GM18858 (cell line): ENCODE data around the gene OGA.

Source experiments
- ATAC-seq: cut with Tn5 transposase; IDR thresholded peaks from one replicate; pipeline ENCODE4 v1.9.1; 2021; ENCODE audit not compliant: unreplicated experiment

OGA gene

DNA sequence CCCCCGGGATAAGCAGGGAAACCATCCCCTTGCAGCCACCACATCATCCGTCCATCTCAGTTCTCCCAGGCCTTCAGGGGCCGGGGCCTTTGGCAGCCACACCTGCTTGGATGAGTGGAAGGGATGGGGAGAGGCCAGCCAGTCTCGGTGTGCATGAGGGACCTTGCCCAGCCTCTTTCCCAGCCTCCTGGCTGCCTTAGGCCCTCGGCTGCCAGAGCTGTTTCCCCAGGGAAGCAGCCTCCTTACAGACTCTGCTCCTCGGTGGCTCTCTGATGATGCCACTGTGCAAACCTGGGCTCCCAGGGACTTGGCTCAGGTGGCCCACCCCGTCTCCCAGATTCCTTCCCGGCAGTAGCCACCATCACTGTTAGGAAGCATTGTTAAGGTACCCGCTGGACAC, 57.0 kb downstream of the OGA start:
- no peak for ATAC-seq

DNA sequence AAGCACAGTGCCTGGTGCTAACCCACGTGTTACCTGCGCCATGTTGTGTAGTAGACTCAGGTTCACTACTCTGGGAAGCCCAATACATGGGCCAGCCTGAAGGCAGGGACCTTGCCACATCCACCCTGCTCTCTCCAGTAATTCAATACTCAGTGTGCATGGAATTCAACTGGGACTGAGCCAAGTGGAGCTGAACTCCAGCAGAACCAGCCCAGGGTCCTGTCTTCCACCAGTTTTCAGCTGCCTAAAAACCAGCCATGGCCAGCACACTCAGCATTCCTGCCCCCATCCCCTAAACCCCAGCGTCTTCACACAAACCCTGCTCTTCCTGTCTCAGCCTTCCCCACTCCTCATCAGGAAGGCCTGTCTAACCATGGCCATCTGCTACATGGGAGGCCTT, 57.7 kb downstream of the OGA start:
- ATAC-seq = no peak

DNA sequence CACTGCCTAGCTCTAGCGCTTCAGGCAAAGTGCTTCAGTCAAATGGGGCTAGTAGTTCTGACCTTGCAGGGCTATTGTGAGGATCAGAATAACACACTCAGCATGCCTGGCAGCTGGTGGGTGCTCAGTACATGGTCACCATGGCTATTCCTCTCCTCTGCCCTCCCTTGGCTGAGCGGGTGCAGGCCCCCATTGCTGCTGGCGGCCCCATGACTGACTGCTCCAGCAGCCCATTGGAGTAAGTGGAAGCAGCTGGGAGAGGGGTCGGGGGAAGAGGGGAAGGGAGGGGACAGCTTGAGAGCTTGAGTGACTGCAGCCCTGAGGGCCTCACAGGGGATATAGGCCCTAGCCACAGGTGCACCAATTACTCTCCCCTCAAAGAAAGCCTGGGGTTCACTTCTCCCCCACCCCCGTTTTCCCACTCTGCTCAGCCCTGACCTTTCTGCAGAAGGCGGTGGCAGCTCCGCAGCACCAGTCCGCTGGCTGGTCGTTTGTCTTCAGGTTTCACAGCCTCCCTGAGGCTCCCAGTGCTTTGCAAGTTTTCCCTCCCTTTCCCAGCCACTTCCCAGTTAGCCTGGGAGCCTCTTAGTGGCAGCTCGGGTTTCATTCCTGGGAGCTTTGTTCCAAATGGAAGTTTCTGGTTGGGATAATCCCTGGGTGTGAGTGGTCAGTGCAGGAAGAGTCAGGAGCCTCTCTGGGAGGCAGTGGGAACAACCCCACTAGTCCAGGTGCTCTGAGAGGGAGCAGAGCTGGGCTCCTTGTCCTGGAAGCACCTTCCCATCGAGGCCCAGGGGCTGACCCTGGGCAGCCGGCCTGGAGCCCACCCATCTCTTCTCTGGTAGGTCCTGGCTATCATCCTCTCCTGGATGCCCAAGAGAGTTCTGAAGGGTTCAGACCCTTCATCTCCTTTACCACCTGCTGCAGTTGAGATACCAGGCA, 58.7 kb downstream of the OGA start:
- ATAC-seq = no peak

DNA sequence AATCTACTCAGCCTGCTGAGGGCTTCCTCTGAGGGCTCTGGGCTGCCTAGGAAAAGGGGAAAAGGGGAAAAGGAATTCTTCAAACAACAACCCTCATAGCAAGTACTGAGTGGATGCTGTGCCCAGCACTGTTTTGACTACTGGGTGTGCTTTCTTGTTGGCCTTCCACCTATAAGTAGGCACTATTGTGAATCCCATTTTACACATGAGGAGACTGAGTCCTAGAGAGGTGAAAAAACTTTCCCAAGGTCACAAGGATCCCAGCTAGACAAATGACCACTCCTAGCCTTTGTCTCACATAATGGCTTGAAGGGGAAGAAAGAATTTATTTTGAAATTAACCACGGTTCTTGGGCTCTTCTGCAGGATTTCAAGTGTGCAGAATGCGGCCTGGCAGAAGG, 59.4 kb downstream of the OGA start:
- no peak for ATAC-seq

DNA sequence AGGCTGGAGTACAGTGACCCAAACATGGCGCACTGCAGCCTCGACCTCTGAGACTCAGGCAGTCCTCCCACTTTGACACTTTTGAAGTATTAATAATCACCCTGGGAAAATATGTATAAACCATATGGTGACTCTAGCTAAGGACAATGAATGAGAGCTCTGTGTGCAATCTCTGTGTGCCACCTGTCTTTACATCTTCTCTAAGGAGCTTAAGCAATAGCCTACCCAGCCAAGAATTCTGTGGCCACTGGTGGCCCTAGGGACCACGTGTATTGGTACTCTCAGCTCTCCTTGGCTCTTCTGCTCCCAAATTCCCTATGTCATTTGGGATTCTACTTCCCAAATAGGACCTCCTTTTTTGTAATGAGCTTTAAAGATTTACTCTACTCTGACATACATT, 66.0 kb downstream of the OGA start:
- ATAC-seq = no peak

DNA sequence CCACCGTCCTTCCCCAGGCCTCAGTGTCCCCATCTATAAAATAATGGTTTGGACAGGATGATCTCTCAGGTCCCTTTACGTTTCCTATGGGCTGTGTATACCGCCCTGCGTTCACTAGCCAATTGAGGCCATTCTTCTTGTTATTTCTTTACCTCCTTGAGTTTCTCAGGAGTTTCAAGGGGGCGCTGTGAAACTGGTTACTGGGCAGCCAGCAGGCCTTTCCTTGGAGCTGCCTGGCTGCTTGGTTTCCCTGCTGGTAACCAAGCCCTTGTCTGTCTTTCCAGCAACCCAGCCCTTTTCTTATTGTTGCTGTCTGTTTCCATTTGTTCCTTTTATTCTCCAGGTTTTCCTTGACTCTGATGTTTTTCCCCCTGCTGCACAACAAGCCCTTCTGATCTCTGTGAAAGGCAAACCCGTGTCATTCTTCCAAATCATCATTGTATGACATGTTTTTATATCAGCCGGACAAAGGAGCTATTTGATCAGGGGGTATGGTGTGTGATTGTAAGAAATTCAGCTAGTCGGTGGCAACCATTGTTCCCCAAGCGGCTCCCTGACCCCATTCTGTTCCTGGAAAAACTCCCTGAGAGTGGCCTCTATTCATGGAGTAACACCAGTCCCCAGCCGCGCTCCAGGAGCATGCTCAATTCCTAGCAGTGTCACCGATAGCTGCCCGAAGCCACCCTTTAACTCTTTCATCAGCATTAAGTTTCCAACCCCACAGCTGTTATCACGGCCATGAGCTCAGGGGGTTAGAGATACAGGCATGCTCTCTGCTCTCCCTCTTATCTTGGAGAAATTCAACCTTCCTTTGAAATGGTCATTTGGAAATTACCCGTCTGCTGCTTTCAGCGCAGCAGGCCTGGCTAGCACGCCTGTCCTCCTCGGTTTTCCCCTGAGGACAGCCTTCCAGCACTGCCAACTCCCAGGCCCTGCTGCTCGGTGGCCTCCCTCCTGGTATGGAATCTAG, 68.9 kb downstream of the OGA start:
- ATAC-seq = no peak

DNA sequence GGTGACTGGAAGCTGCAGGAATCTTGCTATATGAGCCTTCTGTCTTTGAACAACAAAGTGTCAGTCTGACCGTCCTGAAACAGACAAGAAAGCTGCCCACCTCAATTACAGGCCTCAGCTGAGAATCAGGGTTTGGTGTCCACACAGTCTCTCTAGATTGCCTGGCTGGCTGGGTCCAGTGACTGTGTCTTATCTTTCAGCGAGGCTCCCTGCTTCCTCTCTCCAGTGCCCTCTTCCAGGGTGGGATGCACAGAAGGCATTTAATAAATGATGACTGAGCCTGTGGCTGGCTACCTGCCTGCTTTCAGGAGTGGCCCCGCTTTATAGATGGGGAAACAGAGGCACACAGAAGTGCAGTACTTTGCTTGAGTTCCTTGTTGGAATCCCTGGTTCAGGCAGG, 69.7 kb downstream of the OGA start:
- no peak for ATAC-seq

DNA sequence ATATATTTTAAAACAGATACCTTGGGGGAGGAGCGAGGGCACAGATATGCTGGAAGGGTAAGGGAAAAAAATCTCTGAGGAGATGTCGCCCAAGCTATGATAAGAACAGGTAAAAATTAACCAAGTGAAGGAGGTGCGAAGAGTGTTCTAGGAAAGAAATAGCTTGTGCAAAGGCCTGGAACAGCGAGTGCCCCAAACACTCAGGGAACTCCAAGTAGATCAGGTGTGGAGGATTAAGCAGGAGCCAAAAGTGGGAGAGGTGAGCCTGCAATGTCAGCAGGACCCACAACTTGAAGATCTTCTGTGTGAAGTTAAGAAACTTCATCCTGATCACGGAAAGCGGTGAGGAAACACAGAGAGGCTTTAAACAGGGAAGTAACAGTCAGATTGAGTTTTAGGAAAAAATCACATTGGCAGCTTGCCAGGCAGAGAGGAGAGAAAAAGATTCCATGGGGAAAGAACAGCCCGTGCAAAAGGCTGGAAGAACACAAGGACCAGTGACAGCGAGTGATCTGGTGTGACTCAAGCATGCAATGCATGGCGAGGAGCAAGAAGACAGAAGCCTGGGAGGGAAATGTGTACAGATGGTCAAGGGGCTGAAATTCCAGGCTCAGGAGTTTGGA, 73.1 kb downstream of the OGA start:
- no peak for ATAC-seq

DNA sequence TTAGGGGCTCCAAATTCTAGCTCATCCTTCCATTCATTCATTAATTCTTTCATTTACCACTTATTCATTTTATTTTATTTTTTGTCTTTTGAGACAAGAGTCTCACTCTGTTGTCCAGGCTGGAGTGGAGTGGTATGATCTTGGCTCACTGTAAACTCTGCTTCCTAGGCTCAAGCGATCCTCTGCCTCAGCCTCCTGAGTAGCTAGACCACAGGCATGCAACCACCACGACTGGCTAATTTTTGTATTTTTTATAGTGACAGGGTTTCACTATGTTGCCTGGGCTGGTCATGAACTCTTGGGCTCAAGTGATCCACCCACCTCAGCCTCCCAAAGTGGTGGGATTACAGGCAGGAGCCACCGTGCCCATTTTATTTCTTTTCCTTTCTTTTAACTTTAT, 74.0 kb downstream of the OGA start:
- no peak for ATAC-seq

DNA sequence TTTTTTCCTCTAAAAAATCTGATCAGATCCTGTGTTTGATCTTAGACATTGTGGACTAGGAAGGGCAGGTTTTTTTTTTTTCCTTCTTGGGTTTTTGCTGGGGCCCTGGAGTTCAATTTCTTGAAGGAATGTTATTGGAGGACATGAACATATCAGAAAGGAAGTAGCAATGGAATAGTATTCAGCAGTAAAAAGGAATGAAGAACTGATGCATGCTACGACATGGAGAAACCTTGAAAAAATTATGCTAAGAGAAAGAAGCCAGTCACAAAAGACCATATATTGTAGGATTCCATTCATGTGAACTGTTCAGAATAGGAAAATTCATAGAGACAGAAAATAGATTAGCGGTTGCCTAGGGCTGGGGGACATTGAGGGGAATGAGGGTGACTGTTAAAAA, 76.3 kb downstream of the OGA start:
- no peak for ATAC-seq

DNA sequence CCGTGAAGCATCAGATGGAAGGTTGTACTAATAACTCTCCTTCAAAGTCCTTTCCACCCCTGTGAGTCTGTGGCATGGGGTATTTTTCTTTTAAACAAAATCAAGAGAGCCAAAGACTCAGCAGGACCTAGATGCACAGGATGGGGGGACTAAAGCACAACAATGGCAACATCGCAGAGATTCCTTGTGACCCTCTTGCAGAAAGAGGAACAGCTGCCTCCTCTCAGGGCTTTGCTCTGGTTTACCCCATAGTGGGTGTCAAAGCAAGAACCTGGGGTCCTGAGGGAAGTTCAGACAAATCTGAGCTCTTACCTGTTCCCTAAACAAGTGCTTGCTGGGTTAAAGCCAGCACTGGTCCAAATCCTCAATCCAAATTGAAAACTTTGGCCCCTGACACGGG, 81.6 kb downstream of the OGA start:
- ATAC-seq = no peak
